SJCRH30 (cell line): ENCODE results near the gene APOL2. TPM values are rescaled to one million over a fixed set of nuclear protein-coding genes. Genes with fewer than 3 reads are reported as not detected.
"Not testable (repeated sequence)": the region's sequence is repeated elsewhere in the genome, so short reads cannot be mapped to it uniquely, and the experiment has no call there.

ENCODE experiments used
- DNase-seq, 2 experiments: peaks; one replicate each; pipeline ENCODE4 v3.0.0-alpha.2; 2015 to 2020
- H3K27ac ChIP-seq: fragments of 250-450 bp; sonication (Bioruptor Pico); 2 replicates; pipeline ENCODE4 v1.5.1; 2020; ENCODE audit warnings: mild to moderate bottlenecking, moderate library complexity
- H3K27me3 ChIP-seq: fragments of 250-450 bp; sonication (Bioruptor Pico); 2 replicates; pipeline ENCODE4 v1.5.1; 2020; ENCODE audit warnings: mild to moderate bottlenecking, moderate library complexity
- H3K36me3 ChIP-seq: fragments of 250-450 bp; sonication (Bioruptor Pico); 2 replicates; pipeline ENCODE4 v1.5.1; 2020; ENCODE audit warnings: mild to moderate bottlenecking, moderate library complexity
- H3K4me1 ChIP-seq: fragments of 250-450 bp; sonication (Bioruptor Pico); 2 replicates; pipeline ENCODE4 v1.5.1; 2020; ENCODE audit warnings: mild to moderate bottlenecking, moderate library complexity
- H3K4me3 ChIP-seq: fragments of 250-450 bp; sonication (Bioruptor Pico); 2 replicates; pipeline ENCODE4 v1.5.1; 2020; ENCODE audit warnings: mild to moderate bottlenecking, moderate library complexity
- H3K9me3 ChIP-seq: fragments of 250-450 bp; sonication (Bioruptor Pico); replicated peaks from 2 replicates; pipeline ENCODE4 v1.5.1; 2020; ENCODE audit warnings: mild to moderate bottlenecking, moderate library complexity
- total RNA-seq: library from RNA; depleted of rRNA; stranded (reverse); fragments of >200 nt; shearing (Covaris generic); gene quantifications from 2 replicates; pipeline ENCODE4 v1.2.3, GENCODE V29; 2014

APOL2 gene
- total RNA-seq, 1 experiment from 2014 or later: 1.9 TPM

DNA sequence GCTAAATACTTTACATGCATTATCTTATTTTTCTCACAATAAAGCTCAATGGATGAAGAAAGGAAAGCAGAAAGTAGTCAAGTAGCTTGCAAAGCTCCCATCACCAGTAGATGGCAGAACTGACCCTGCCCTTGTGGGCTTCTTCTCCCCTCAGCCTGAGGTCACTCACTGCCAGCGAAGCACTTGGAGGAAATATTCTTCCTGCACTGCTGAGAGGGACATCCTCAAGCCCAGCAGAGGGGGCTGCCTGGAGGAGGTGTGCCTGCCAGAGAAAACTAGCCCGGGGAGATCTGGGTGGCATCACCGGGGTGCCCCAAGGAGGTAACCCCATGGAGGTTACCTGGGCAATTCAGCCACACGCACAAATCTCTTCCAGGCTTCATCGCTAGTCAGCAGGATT is 44.4 kb downstream of the APOL2 start:
- DNase-seq: peak; percentile 57 to 66
- Histone ChIP-seq H3K27ac (no peak overlapping the region), H3K36me3 (no peaks in the 10 kb centered on the region), H3K4me1 (peaks cover 19% of the 10 kb centered on the region), H3K4me3 (no peak overlapping the region), H3K9me3 (no peaks in the 10 kb centered on the region), H3K27me3 (no peaks in the 10 kb centered on the region)

DNA sequence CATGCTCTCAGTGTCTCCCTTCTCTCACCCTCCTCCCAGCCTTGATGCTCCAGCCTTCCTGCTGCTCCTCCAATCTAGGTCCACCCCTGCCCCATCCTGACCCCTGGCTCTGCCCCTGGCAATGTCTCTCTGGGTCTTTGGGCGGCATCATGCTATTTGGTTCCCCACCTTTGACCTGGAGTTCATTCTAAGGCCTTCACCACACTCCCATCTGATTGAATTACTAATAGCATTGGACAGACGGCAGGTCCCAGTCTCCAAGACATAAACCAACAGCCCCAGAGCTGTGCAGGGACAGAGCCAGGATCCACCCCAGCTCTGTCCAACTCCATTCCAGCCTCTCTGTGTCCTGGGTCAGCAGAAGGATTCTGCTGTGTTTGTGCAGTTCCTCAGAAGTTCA is 44.9 kb downstream of the APOL2 start:
- Histone ChIP-seq H3K27ac (no peak overlapping the region), H3K4me3 (no peak overlapping the region), H3K4me1 (peaks cover 19% of the 10 kb centered on the region), H3K27me3 (no peaks in the 10 kb centered on the region), H3K36me3 (no peaks in the 10 kb centered on the region), H3K9me3 (no peaks in the 10 kb centered on the region)
- no peak for DNase-seq

DNA sequence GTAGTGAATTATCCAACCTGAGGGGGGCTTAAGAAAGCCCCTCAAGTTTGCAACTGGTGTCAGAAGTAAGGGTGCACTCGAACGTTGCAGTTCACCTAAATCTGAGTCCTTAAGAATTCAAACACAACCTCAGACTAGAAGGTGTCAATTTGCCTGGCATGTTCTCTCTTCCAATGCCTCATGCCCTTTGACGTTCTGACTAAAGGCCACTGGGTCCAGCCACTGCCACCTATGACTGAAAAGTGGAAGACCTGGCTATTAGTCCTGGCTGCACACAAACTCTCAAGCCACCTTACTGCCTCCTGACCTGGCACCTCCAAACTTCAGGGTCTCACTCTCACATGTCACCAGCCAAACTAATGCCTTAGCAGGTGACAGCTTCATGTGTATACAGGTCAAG is 45.8 kb downstream of the APOL2 start:
- Histone ChIP-seq H3K36me3 (no peaks in the 10 kb centered on the region), H3K4me1 (peaks cover 19% of the 10 kb centered on the region), H3K4me3 (no peak overlapping the region), H3K27ac (no peak overlapping the region), H3K9me3 (no peaks in the 10 kb centered on the region), H3K27me3 (no peaks in the 10 kb centered on the region)
- DNase-seq: no peak

DNA sequence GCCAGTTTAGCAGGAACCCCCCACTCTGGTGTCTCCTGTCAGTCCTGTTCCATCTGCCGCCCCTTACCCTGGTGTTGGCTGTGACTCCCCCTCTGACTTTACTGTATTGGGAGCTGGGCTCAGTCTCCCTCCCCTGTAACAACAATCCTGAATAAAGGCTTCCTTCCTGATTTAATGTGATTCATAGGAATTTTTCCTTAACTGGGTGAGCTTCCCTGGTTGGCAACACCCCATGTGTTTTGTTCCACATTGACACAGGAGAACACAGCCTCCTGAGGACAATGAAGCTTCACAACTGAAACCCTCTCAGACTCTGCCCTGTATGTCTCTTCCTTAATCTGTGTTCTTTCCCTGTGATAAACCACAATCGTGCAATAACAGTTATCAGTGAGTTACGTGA is 46.2 kb downstream of the APOL2 start:
- H3K4me3 ChIP-seq: no peak overlapping the region
- H3K9me3 ChIP-seq: no peaks in the 10 kb centered on the region
- H3K36me3 ChIP-seq: no peaks in the 10 kb centered on the region
- H3K27me3 ChIP-seq: no peaks in the 10 kb centered on the region
- no peak for DNase-seq
- peaks cover 19% of the 10 kb centered on the region for H3K4me1 ChIP-seq
- no peak overlapping the region for H3K27ac ChIP-seq

DNA sequence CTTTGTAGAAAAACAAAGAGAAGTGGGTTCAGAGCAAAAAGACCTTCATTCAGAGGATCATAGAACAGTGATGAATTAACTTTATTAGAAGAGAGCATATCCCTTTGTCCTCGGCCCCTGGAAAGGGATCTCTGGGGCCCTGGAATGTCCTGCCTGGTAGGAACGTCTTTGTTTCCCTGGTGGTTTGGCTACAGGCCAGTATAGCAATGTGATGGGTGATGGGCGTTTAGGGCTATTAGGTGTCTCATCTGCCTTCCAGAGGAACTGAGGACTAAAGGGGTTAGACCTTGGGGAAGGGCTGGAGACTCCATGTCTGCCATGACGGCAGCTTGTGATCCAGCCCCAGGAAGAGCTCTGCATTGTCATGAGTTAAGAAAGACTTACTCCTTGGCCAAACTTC is 46.8 kb downstream of the APOL2 start:
- Histone ChIP-seq H3K36me3 (no peaks in the 10 kb centered on the region), H3K27me3 (no peaks in the 10 kb centered on the region), H3K4me1 (peaks cover 13% of the 10 kb centered on the region), H3K27ac (no peak overlapping the region), H3K4me3 (no peak overlapping the region), H3K9me3 (no peaks in the 10 kb centered on the region)
- DNase-seq: no peak

DNA sequence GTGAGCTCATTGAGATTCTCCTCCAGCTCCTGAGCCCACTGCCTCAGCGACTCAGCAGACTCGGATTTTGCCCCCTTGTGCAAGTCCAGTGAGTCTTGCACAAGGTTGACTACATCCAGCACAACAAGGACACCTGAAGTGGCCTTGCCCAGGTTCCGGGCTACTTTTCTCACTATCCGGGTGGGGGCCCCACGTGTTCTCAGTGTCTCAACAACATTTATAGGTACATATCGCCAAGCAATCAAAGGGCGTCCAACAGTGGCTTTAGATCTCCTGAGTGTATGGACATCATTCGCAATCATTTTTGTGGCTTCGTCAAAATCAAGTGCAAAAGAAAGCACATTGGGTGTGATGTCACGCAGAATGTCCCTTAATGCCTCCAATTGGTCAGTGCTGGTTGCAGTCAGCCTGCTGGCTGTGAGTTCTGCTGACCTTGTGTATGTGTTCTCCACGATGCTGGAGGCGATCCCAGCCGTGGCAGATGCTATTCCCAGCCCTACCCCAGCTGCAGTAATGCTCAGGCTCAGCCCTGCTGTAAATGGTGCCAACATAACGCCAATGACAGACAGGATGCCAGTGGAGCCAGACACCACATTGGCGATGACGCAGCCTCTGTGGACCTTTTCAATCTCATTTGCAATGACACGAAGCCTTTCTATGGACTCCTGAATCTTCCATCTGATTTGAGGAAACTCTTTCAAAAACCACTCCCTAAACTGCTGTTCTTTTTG is 48.1 kb downstream of the APOL2 start:
- Histone ChIP-seq H3K27ac (no peak overlapping the region), H3K36me3 (no peaks in the 10 kb centered on the region), H3K9me3 (no peaks in the 10 kb centered on the region), H3K4me1 (peaks cover under 1% of the 10 kb centered on the region; the same call in 1 of the 2 replicates), H3K27me3 (no peaks in the 10 kb centered on the region), H3K4me3 (no peak overlapping the region)
- no peak for DNase-seq

DNA sequence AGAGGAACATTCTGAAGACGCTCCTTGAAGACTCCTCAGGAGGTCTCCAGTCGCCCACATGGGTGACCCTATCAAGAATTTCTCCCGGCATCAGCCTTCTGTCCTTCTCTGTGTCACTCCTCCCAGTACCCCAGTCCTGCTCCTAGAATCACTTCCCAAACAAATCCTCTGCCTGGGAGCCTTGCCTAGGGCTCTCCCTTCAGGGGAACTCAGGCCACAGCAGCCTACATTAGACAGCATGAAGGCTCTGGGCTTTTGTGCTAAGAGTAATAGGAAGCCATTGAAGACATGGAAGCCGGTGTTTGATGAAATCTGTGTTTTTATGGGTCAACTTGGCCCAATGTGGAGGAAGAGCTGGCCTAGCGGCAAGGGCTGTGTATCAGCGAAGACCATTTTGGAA is 51.5 kb downstream of the APOL2 start:
- not testable (repeated sequence) for DNase-seq, H3K27me3 ChIP-seq, H3K4me3 ChIP-seq, H3K27ac ChIP-seq, H3K4me1 ChIP-seq, H3K9me3 ChIP-seq, H3K36me3 ChIP-seq

DNA sequence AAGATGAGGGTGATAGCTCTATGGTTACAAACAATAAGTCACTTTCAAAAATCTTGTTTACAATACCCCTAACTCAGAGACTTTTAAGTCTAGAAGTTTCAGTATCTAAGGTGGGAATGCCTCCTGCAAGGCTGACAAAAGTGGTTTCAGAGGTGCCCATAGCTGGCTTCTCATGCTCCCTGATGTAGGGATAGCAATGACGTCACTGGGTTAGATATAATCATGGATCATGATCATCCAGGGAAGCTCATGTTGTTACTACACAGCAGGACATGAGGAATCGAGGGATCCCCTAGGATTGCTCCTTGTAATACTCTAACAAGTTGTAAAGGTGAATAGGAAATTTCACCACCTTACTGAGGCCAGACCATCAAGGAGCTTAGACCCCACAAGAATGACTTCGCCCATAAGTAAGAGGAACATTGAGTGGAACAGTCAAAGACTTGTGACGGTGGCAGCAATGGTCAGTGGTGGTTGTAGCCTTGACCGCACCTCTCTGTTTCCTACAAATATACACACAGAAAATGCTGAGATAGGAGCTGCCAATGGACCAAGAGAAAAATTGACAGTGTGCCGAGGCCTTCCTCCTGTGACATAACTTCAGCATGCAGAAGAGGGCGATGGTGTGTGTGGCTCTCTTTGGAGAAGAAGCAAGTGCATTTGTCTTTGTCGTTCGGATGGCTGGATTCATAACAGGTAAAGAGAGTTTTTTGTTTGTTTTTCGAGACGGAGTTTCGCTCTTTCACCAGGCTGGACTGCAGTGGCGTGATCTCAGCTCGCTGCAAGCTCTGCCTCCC is 53.3 kb downstream of the APOL2 start:
- Histone ChIP-seq H3K27me3 (no peaks in the 10 kb centered on the region), H3K36me3 (no peaks in the 10 kb centered on the region), H3K4me1 (no peaks in the 10 kb centered on the region), H3K9me3 (no peaks in the 10 kb centered on the region), H3K27ac (no peak overlapping the region), H3K4me3 (no peak overlapping the region)
- DNase-seq: no peak

DNA sequence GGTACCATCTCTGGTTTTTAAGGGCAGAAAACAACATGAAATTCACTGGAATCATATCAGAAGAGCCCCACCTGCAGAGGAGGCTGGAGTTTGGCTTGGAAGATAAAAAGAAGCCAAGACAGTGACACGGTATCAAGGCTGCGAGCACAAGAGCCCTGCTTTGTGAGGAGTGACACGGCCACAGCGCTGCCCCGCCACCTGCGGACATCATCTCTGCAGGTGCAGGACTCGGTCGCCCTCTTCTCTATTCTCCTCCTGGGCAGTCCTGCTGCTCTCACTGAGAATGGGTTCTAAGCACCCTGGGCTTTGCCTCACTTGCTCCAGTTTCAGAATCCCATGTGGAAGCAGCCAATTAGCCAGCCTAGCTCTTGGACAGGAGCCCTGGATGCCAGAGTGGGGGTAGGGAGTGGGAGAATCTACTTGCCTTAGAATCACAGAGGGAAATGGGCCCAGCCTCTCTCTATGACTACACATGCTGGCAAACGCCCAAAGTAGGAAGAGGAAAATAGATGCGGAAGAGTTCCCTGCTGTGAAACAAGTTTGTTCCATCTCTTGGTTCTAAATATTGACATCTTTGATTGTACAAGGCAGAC is 54.8 kb downstream of the APOL2 start:
- no peaks in the 10 kb centered on the region for H3K9me3 ChIP-seq
- no peaks in the 10 kb centered on the region for H3K36me3 ChIP-seq
- no peak overlapping the region for H3K4me3 ChIP-seq
- DNase-seq: no peak
- H3K27me3 ChIP-seq: no peaks in the 10 kb centered on the region
- H3K27ac ChIP-seq: no peak overlapping the region
- no peaks in the 10 kb centered on the region for H3K4me1 ChIP-seq

DNA sequence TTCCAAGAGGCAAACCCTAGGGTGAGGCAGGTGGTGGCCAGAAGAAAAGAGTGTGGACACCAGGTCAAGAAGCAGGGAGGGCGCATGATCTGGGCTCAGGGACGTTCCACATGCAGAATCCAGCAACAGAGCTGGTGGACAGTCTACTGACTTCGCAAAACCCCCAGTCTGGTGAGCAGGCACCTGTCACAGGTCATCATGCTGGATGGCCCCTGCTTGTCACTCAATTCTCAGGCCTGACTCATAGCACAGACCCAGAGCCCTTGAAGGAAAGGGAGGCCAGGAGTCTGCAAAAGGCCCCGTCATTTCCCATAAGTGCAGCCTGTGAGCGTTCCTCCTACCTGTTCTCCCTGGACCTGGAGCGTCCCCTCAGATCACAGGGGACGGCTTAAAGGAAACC is 55.9 kb downstream of the APOL2 start:
- Histone ChIP-seq H3K9me3 (no peaks in the 10 kb centered on the region), H3K36me3 (no peaks in the 10 kb centered on the region), H3K27ac (no peak overlapping the region), H3K4me3 (no peak overlapping the region), H3K4me1 (no peaks in the 10 kb centered on the region), H3K27me3 (no peaks in the 10 kb centered on the region)
- peak in 1 of 2 experiments; percentile 25 for DNase-seq

DNA sequence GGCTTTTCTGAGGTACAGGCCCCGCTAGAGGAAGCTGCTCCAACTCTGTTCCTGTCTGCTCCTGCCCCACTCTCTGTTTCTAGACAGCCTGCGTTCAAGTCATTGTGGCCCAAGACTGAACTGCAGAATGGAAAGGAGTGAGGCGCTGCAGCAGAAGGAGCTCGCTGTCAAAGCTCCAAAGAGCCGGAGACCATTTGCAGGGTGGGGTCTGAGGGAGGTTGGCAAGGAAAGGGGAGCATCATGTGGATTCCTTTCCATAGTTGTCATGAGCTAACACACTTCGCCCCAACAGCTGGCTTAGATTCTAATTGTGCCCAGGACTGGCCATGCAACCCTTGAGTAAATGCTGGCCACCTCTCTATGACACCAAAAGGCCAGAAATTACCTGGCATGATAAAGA is 56.5 kb downstream of the APOL2 start:
- H3K4me3 ChIP-seq: no peak overlapping the region
- no peaks in the 10 kb centered on the region for H3K4me1 ChIP-seq
- H3K9me3 ChIP-seq: no peaks in the 10 kb centered on the region
- no peaks in the 10 kb centered on the region for H3K27me3 ChIP-seq
- DNase-seq: no peak
- no peaks in the 10 kb centered on the region for H3K36me3 ChIP-seq
- H3K27ac ChIP-seq: no peak overlapping the region

DNA sequence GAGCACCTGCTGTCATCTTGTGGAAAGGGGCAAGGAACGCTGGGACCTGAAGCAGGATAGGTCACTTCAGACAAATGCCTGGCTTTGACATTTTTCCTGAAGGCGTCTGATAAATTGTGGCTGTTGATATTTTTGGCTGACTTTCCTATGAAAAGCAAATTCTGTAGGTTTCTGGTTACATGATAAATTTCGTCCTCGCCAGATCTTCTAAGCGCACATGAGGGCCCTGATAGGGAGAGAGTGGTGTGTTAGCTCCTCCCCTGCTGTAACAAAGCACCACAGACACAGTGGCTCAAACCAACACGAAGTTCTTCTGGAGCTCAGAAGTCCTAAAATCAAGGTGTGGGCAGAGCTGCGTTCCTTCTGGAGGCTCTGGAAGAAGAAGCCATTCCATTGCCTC is 57.3 kb downstream of the APOL2 start:
- Histone ChIP-seq H3K27ac (no peak overlapping the region), H3K9me3 (no peaks in the 10 kb centered on the region), H3K36me3 (no peaks in the 10 kb centered on the region), H3K4me3 (no peak overlapping the region), H3K4me1 (no peaks in the 10 kb centered on the region), H3K27me3 (no peaks in the 10 kb centered on the region)
- no peak for DNase-seq

DNA sequence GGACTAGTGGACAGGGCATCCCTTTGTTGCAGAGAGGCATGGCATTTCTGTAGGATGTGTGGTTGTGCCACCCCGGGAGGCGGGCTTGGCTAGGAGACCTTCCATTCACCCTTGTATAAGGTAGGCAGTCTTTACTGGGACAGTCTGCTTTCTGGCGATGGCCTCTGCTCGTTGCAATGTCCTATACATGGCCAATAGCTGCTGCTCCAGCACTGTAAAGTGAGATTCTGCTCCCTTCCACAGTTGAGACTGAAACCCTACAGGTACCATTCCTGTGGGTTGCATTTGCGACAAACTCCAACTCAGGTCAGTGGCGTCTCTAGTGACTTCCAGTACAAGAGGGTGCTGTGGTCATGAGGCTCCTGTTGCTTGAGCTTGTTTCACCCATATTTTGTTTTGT is 58.4 kb downstream of the APOL2 start:
- Histone ChIP-seq H3K36me3 (no peaks in the 10 kb centered on the region), H3K4me3 (no peak overlapping the region), H3K27ac (no peak overlapping the region), H3K4me1 (no peaks in the 10 kb centered on the region), H3K9me3 (no peaks in the 10 kb centered on the region), H3K27me3 (no peaks in the 10 kb centered on the region)
- DNase-seq: no peak

DNA sequence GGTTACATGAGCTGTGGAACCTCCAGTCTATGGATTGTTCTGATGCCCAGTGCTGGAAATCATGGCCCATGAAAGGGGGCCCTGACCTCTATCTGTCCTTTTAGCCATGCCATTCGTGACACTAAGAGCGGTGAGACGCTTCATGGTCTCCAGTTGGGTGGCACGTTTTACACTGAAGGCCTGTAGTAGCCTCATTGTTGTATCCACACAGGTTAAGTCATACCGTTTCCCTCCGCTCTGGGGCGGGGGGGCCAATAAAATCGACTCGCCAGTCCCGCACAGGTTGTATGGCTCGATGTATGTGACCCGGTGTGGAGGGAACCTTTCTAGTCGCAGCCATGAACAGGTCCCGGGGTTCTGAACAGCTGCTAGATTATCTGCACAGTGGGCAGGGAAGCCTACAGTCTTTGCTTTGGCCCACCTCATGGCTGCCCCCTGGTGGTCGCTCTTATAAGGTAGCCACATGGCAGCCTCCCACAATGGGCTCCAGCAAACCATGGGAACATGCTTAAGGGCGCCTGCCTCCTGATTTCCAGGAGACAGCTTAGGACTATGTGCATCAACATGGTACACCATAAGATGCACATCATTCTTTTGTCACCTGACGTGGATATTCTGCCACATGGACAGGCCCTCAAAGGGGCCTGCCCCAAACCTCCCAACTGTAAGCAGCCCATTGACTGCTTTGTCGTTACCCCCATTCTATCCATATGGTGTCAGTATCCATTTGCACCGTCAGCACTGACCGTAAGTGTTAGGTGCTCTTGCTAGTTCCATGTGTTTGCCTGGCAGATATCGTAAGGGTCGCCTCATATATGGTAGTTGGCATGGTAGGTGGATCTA is 59.1 kb downstream of the APOL2 start:
- Histone ChIP-seq H3K27ac (no peak overlapping the region), H3K27me3 (no peaks in the 10 kb centered on the region), H3K4me3 (no peak overlapping the region), H3K36me3 (no peaks in the 10 kb centered on the region), H3K9me3 (no peaks in the 10 kb centered on the region), H3K4me1 (no peaks in the 10 kb centered on the region)
- DNase-seq: peak; percentile 66 to 81

DNA sequence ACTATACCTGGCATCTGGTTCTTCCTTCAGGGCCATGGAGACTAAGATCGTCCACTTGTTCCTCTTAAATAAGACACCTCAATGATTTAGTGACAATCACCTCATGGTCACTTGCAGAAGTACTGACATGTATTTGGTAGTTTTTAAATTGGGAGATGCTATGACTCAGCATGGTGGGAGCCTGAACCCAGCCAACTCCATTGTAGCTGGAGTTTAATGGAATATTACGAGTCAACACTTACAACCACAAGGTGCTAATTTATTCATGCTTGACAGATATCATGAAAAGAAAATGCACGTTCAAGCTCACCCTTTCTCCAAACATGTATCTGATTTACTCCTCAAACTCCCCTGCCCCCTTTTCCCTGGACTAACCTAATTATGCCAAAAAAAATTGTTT is 62.2 kb downstream of the APOL2 start:
- DNase-seq: no peak
- H3K9me3 ChIP-seq: no peaks in the 10 kb centered on the region
- H3K27ac ChIP-seq: no peak overlapping the region
- no peak overlapping the region for H3K4me3 ChIP-seq
- no peaks in the 10 kb centered on the region for H3K36me3 ChIP-seq
- no peaks in the 10 kb centered on the region for H3K27me3 ChIP-seq
- H3K4me1 ChIP-seq: no peaks in the 10 kb centered on the region
